Tibial nerve (tissue), 4 donors: ENCODE measurements around the gene GCFC2. TPM values are rescaled to one million over a fixed set of nuclear protein-coding genes. Genes with fewer than 3 reads are reported as not detected.
"Not testable (repeated sequence)": the region's sequence is repeated elsewhere in the genome, so short reads cannot be mapped to it uniquely, and the experiment has no call there.

Source experiments
- DNase-seq, 2 donors: peaks; one replicate each; pipeline ENCODE4 v3.0.0-alpha.2; 2019; ENCODE audit warnings: low spot score in 2 of 2
- H3K27ac ChIP-seq, 4 donors: fragments of 200-600 bp; sonication (generic) in 3 of 4; one replicate each; pipeline ENCODE4 v1.5.1; 2017 to 2019; ENCODE audit warnings: mild to moderate bottlenecking in 1 of 4
- H3K27me3 ChIP-seq, 2 donors: fragments of 200-600 bp; sonication (generic) in 1 of 2; one replicate each; pipeline versions ENCODE4 v1.5.1 to v1.6.0; 2017 to 2019
- H3K36me3 ChIP-seq, 3 donors: fragments of 200-600 bp; sonication (generic); one replicate each; pipeline ENCODE4 v1.5.1; 2018 to 2019
- H3K4me1 ChIP-seq, 4 donors: fragments of 200-600 bp; sonication (generic) in 3 of 4; one replicate each; pipeline ENCODE4 v1.5.1; 2017 to 2019
- H3K4me3 ChIP-seq, 4 donors: fragments of 200-600 bp; sonication (generic) in 3 of 4; one replicate each; pipeline ENCODE4 v1.5.1; 2017 to 2019; ENCODE audit warnings: mild to moderate bottlenecking in 1 of 4, moderate library complexity in 1 of 4
- H3K9me3 ChIP-seq, 4 donors: fragments of 200-600 bp; sonication (generic) in 3 of 4; one replicate each; pipeline ENCODE4 v1.5.1; 2017 to 2019
- CTCF ChIP-seq, 5 experiments: fragments of 200-600 bp in 3 of 5; fragments of 450-650 bp in 2 of 5; sonication (generic) in 3 of 5; IDR thresholded peaks; one replicate each; pipeline ENCODE4 v1.5.1; 2016 to 2019; ENCODE audit warnings: antibody characterized with exemption in 5 of 5, mild to moderate bottlenecking in 3 of 5, moderate library complexity in 2 of 5
- EP300 ChIP-seq, 2 donors: sonication (generic); formaldehyde crosslinking; IDR thresholded peaks; one replicate each; pipeline ENCODE4 v1.6.1; 2017; ENCODE audit warnings: antibody characterized with exemption in 2 of 2, mild to moderate bottlenecking in 1 of 2
- POLR2A ChIP-seq, 2 donors: fragments of 450-650 bp; IDR thresholded peaks; one replicate each; pipeline ENCODE4 v1.6.1; 2017; ENCODE audit warnings: antibody characterized with exemption in 2 of 2, mild to moderate bottlenecking in 2 of 2, moderate library complexity in 2 of 2
- WGBS, 2 donors: methylation state at CpG; one replicate each; pipeline ENCODE4 v1.1.5; 2018; 5-methylcytosine and 5-hydroxymethylcytosine counted together
- total RNA-seq, 4 donors: library from RNA; depleted of rRNA; stranded (reverse); fragments of >200 nt; gene quantifications; one replicate each; pipeline ENCODE4 v1.1.0, GENCODE V29; 2016

The GCFC2 gene
- total RNA-seq, 4 donors from 2014 or later, result 30.6 to 75.6 (median 45.3) TPM

GRCh38 chr2:75680402-75680801 is 30.3 kb downstream of the GCFC2 start:
- no peaks in the 10 kb centered on the region for H3K27me3 ChIP-seq
- peaks cover 0 to 59% (median 0%) of the 10 kb centered on the region in 3 donors for H3K36me3 ChIP-seq
- no peak for TF ChIP-seq EP300 (IDR thresholded peaks at IDR 0.05)
- TF ChIP-seq CTCF (IDR thresholded peaks at IDR 0.05), result no peak
- TF ChIP-seq POLR2A (IDR thresholded peaks at IDR 0.05), result no peak
- H3K27ac ChIP-seq, result no peak overlapping the region
- H3K4me1 ChIP-seq, result peaks cover 0 to 11% (median 2%) of the 10 kb centered on the region in 4 donors
- no peak for DNase-seq
- peaks cover 0 to 2% (median 0%) of the 10 kb centered on the region in 4 donors for H3K9me3 ChIP-seq
- H3K4me3 ChIP-seq, result no peak overlapping the region
- WGBS, 2 donors, result 96 to 98% methylated on average over 1 of the region's 1 CpG

GRCh38 chr2:75679556-75679955 is 31.2 kb downstream of the GCFC2 start:
- Histone ChIP-seq H3K27ac (no peak overlapping the region), H3K4me3 (no peak overlapping the region), H3K36me3 (peaks cover 0 to 51% (median 0%) of the 10 kb centered on the region in 3 donors), H3K27me3 (no peaks in the 10 kb centered on the region), H3K9me3 (peaks cover 0 to 2% (median 0%) of the 10 kb centered on the region in 4 donors), H3K4me1 (peaks cover 0 to 11% (median 2%) of the 10 kb centered on the region in 4 donors)
- WGBS, 2 donors, result 88 to 92% methylated on average over 1 of the region's 1 CpG
- no peak for DNase-seq
- no peak for TF ChIP-seq POLR2A (IDR thresholded peaks at IDR 0.05)
- TF ChIP-seq EP300 (IDR thresholded peaks at IDR 0.05), result no peak
- TF ChIP-seq CTCF (IDR thresholded peaks at IDR 0.05), result no peak

- H3K4me1 ChIP-seq, result peaks cover 0 to 11% (median 2%) of the 10 kb centered on the region in 4 donors
- TF ChIP-seq CTCF (IDR thresholded peaks at IDR 0.05) (no peak), POLR2A (IDR thresholded peaks at IDR 0.05) (no peak), EP300 (IDR thresholded peaks at IDR 0.05) (no peak)
- H3K27me3 ChIP-seq, result no peaks in the 10 kb centered on the region
- H3K36me3 ChIP-seq, result peaks cover 0 to 23% (median 0%) of the 10 kb centered on the region in 3 donors
- no peaks in the 10 kb centered on the region for H3K9me3 ChIP-seq
- H3K4me3 ChIP-seq, result no peak overlapping the region
- WGBS, 2 donors, result 96 to 97% methylated on average over 3 of the region's 3 CpGs
- DNase-seq, result no peak
- H3K27ac ChIP-seq, result no peak overlapping the region
Observed at GRCh38 chr2:75676464-75676863, 34.3 kb downstream of the GCFC2 start.

GRCh38 chr2:75675908-75676307 is 34.8 kb downstream of the GCFC2 start:
- Histone ChIP-seq H3K36me3 (peaks cover 0 to 23% (median 0%) of the 10 kb centered on the region in 3 donors), H3K4me3 (no peak overlapping the region), H3K27ac (no peak overlapping the region), H3K27me3 (no peaks in the 10 kb centered on the region), H3K9me3 (no peaks in the 10 kb centered on the region), H3K4me1 (peaks cover 0 to 11% (median 2%) of the 10 kb centered on the region in 4 donors)
- DNase-seq, result no peak
- no peak for TF ChIP-seq POLR2A (IDR thresholded peaks at IDR 0.05)
- no peak for TF ChIP-seq CTCF (IDR thresholded peaks at IDR 0.05)
- no peak for TF ChIP-seq EP300 (IDR thresholded peaks at IDR 0.05)
- 97 to 99% methylated on average over 3 of the region's 3 CpGs for WGBS, 2 donors

GRCh38 chr2:75675423-75675822 is 35.3 kb downstream of the GCFC2 start:
- not testable (repeated sequence) for H3K27me3 ChIP-seq, H3K27ac ChIP-seq, H3K9me3 ChIP-seq, DNase-seq, H3K4me3 ChIP-seq
- peaks cover 0 to 11% (median 2%) of the 10 kb centered on the region in 4 donors for H3K4me1 ChIP-seq
- 75 to 84% methylated on average over 4 of the region's 4 CpGs for WGBS, 2 donors
- H3K36me3 ChIP-seq, result peaks cover 0 to 23% (median 0%) of the 10 kb centered on the region in 3 donors

- Histone ChIP-seq H3K36me3 (peaks cover 0 to 67% (median 0%) of the 10 kb centered on the region in 3 donors), H3K4me3 (no peak overlapping the region), H3K9me3 (no peaks in the 10 kb centered on the region), H3K27me3 (no peaks in the 10 kb centered on the region), H3K4me1 (no peaks in the 10 kb centered on the region), H3K27ac (no peak overlapping the region)
- 53 to 61% methylated on average over 2 of the region's 2 CpGs for WGBS, 2 donors
- TF ChIP-seq CTCF (IDR thresholded peaks at IDR 0.05), result no peak
- no peak for TF ChIP-seq EP300 (IDR thresholded peaks at IDR 0.05)
- no peak for TF ChIP-seq POLR2A (IDR thresholded peaks at IDR 0.05)
- no peak for DNase-seq
Observed at GRCh38 chr2:75667884-75668283, 42.8 kb downstream of the GCFC2 start.
